D721Med (cell line): ENCODE data around the gene ALKAL2.

ENCODE experiments used
- DNase-seq: peaks from one replicate; pipeline ENCODE4 v3.0.0; 2011; ENCODE audit warnings: low spot score; ENCODE audit not compliant: insufficient read length
- FAIRE-seq: peaks from 2 replicates; lab custom pipeline; 2011; peaks lifted over from hg19 to GRCh38; lab: Jason Lieb, UNC
- CTCF ChIP-seq: IDR thresholded peaks from 2 replicates; pipeline ENCODE4 v1.5.1; 2012; ENCODE audit warnings: mild to moderate bottlenecking, control low read depth; ENCODE audit not compliant: insufficient read depth; ENCODE audit errors: missing control alignments

ALKAL2 gene

GRCh38 chr2:289362-290089 lies 1.6 kb upstream of the ALKAL2 start:
- no peak for FAIRE-seq
- TF ChIP-seq CTCF: no peak
- DNase-seq: no peak

- no peak for DNase-seq
- TF ChIP-seq CTCF: no peak
- FAIRE-seq: no peak
These were observed 969 bp upstream of the ALKAL2 start for GRCh38 chr2:288758-289361.

- DNase-seq (no peak), FAIRE-seq (no peak)
- no peak for TF ChIP-seq CTCF
These were observed 413 bp downstream of the ALKAL2 start for GRCh38 chr2:287471-287885.

- no peak for DNase-seq
- TF ChIP-seq CTCF: no peak
- no peak for FAIRE-seq
These were observed 1.0 kb downstream of the ALKAL2 start for GRCh38 chr2:286774-287392.

GRCh38 chr2:286035-286434 lies 1.9 kb downstream of the ALKAL2 start:
- DNase-seq: no peak
- no peak for FAIRE-seq
- TF ChIP-seq CTCF: no peak

GRCh38 chr2:285531-285930 lies 2.4 kb downstream of the ALKAL2 start:
- no peak for TF ChIP-seq CTCF
- no peak for FAIRE-seq
- no peak for DNase-seq
